Astrocyte (in vitro differentiated cells and primary cell): ENCODE results near the gene PHF19.

Experiments used
- EZH2 ChIP-seq: IDR thresholded peaks from 2 replicates; pipeline ENCODE4 v1.6.1; 2012; ENCODE audit warnings: mild to moderate bottlenecking, low read length, inconsistent platforms; ENCODE audit not compliant: insufficient read depth
- TF ChIP-seq, protein P1 (sequence below): IDR thresholded peaks from 2 replicates; pipeline ENCODE4 v1.5.1; 2011; ENCODE audit warnings: low read depth, mild to moderate bottlenecking, inconsistent platforms, low read length, moderate library complexity; ENCODE audit not compliant: insufficient read depth

DNA sequence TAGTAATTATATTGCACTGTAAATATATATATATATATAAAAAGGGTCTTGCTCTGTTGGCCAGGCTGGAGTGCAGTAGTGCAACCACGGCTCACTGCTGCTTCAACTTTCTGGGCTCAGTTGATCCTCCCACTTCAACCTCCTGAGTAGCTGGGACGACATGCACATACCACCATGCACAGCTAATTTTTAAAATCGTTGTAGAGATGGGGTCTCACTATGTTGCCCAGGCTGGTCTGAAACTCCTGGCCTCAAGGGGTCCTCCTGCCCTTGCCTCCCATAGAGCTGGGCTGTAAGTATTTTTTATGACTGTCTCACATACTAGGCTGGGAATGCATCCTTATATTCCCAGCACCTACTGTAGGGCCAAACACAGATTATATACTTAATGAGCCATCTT is 46.1 kb downstream of the PHF19 start:
- TF ChIP-seq, protein P1, sequence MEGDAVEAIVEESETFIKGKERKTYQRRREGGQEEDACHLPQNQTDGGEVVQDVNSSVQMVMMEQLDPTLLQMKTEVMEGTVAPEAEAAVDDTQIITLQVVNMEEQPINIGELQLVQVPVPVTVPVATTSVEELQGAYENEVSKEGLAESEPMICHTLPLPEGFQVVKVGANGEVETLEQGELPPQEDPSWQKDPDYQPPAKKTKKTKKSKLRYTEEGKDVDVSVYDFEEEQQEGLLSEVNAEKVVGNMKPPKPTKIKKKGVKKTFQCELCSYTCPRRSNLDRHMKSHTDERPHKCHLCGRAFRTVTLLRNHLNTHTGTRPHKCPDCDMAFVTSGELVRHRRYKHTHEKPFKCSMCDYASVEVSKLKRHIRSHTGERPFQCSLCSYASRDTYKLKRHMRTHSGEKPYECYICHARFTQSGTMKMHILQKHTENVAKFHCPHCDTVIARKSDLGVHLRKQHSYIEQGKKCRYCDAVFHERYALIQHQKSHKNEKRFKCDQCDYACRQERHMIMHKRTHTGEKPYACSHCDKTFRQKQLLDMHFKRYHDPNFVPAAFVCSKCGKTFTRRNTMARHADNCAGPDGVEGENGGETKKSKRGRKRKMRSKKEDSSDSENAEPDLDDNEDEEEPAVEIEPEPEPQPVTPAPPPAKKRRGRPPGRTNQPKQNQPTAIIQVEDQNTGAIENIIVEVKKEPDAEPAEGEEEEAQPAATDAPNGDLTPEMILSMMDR: no peak
- no peak for TF ChIP-seq EZH2
